ENCODE data around the gene S100A16.

S100A16 gene

GRCh38 chr1:153623101-153623500, 10.2 kb upstream of the S100A16 start:
- no peaks in the 10 kb centered on the region for H3K9me3 ChIP-seq (ENCODE audit: insufficient read depth, low read depth, low read length)
- TF ChIP-seq EZH2phosphoT487 (IDR thresholded peaks at IDR 0.05; ENCODE audit: borderline replicate concordance) = no peak
- TF ChIP-seq CTCF (conservative IDR thresholded peaks at IDR 0.05; ENCODE audit: low read length) = no peak
- no peak overlapping the region for H2AFZ ChIP-seq (ENCODE audit: low read length)
- H3K79me2 ChIP-seq (ENCODE audit: insufficient read depth, low read length) = no peaks in the 10 kb centered on the region
- no peak overlapping the region for H3K9ac ChIP-seq (ENCODE audit: low read depth, low read length, poor library complexity, severe bottlenecking)
- H3K4me3 ChIP-seq (ENCODE audit: low read length, poor library complexity, severe bottlenecking) = no peak overlapping the region
- no peaks in the 10 kb centered on the region for H3F3A ChIP-seq (ENCODE audit: low read depth)
- no peaks in the 10 kb centered on the region for H3K27me3 ChIP-seq (ENCODE audit: insufficient read depth, low read length, poor library complexity, severe bottlenecking)
- H3K4me2 ChIP-seq (ENCODE audit: low read depth, low read length, poor library complexity, severe bottlenecking) = no peak overlapping the region
- H4K20me1 ChIP-seq (ENCODE audit: insufficient read depth, low read length, poor library complexity, severe bottlenecking) = no peaks in the 10 kb centered on the region
- H3K9me2 ChIP-seq (replicated peaks; ENCODE audit: low read depth, low read length) = no peaks in the 10 kb centered on the region
- peaks cover 14% of the 10 kb centered on the region for H3K4me1 ChIP-seq (ENCODE audit: insufficient read depth, low read length, poor library complexity, severe bottlenecking)
- no peaks in the 10 kb centered on the region for H3K36me3 ChIP-seq (ENCODE audit: insufficient read depth, low read length)

- Histone ChIP-seq H3K27me3 (ENCODE audit: insufficient read depth, low read length, poor library complexity, severe bottlenecking) (no peaks in the 10 kb centered on the region), H3F3A (ENCODE audit: low read depth) (no peaks in the 10 kb centered on the region), H4K20me1 (ENCODE audit: insufficient read depth, low read length, poor library complexity, severe bottlenecking) (no peaks in the 10 kb centered on the region), H3K9ac (ENCODE audit: low read depth, low read length, poor library complexity, severe bottlenecking) (no peak overlapping the region), H3K9me3 (ENCODE audit: insufficient read depth, low read depth, low read length) (no peaks in the 10 kb centered on the region), H3K79me2 (ENCODE audit: insufficient read depth, low read length) (no peaks in the 10 kb centered on the region), H3K4me3 (ENCODE audit: low read length, poor library complexity, severe bottlenecking) (no peak overlapping the region), H3K9me2 (replicated peaks; ENCODE audit: low read depth, low read length) (no peaks in the 10 kb centered on the region), H3K4me2 (ENCODE audit: low read depth, low read length, poor library complexity, severe bottlenecking) (no peak overlapping the region), H3K36me3 (ENCODE audit: insufficient read depth, low read length) (no peaks in the 10 kb centered on the region), H2AFZ (ENCODE audit: low read length) (no peak overlapping the region), H3K4me1 (ENCODE audit: insufficient read depth, low read length, poor library complexity, severe bottlenecking) (peaks cover 4% of the 10 kb centered on the region)
- TF ChIP-seq EZH2phosphoT487 (IDR thresholded peaks at IDR 0.05; ENCODE audit: borderline replicate concordance) (no peak), CTCF (conservative IDR thresholded peaks at IDR 0.05; ENCODE audit: low read length) (no peak)
Observed at GRCh38 chr1:153619171-153619570, 6.2 kb upstream of the S100A16 start.

GRCh38 chr1:153617663-153618062, 4.7 kb upstream of the S100A16 start:
- no peak overlapping the region for H3K4me3 ChIP-seq (ENCODE audit: low read length, poor library complexity, severe bottlenecking)
- H3F3A ChIP-seq (ENCODE audit: low read depth) = no peaks in the 10 kb centered on the region
- no peaks in the 10 kb centered on the region for H3K9me2 ChIP-seq (replicated peaks; ENCODE audit: low read depth, low read length)
- peak overlapping the region; percentile 86 for H2AFZ ChIP-seq (ENCODE audit: low read length)
- H3K4me1 ChIP-seq (ENCODE audit: insufficient read depth, low read length, poor library complexity, severe bottlenecking) = peaks cover 4% of the 10 kb centered on the region
- no peaks in the 10 kb centered on the region for H3K27me3 ChIP-seq (ENCODE audit: insufficient read depth, low read length, poor library complexity, severe bottlenecking)
- peak; percentile 87 for TF ChIP-seq CTCF (conservative IDR thresholded peaks at IDR 0.05; ENCODE audit: low read length)
- TF ChIP-seq EZH2phosphoT487 (IDR thresholded peaks at IDR 0.05; ENCODE audit: borderline replicate concordance) = no peak
- H3K9ac ChIP-seq (ENCODE audit: low read depth, low read length, poor library complexity, severe bottlenecking) = peak overlapping the region; percentile 27
- no peaks in the 10 kb centered on the region for H3K36me3 ChIP-seq (ENCODE audit: insufficient read depth, low read length)
- no peaks in the 10 kb centered on the region for H3K9me3 ChIP-seq (ENCODE audit: insufficient read depth, low read depth, low read length)
- H4K20me1 ChIP-seq (ENCODE audit: insufficient read depth, low read length, poor library complexity, severe bottlenecking) = no peaks in the 10 kb centered on the region
- no peaks in the 10 kb centered on the region for H3K79me2 ChIP-seq (ENCODE audit: insufficient read depth, low read length)
- H3K4me2 ChIP-seq (ENCODE audit: low read depth, low read length, poor library complexity, severe bottlenecking) = no peak overlapping the region
